CD8-positive, alpha-beta memory T cell (primary cell): ENCODE results near the gene PAN2. TPM values are rescaled to one million over a fixed set of nuclear protein-coding genes. Genes with fewer than 3 reads are reported as not detected.
"Not testable (repeated sequence)": the region's sequence is repeated elsewhere in the genome, so short reads cannot be mapped to it uniquely, and the experiment has no call there.

Source experiments
- CTCF ChIA-PET: fragments of 350-600 bp; sonication (Branson Sonifier 250); formaldehyde crosslinking; loops from one replicate; lab custom pipeline; 2021; ENCODE audit warnings: antibody characterized with exemption; lab: Charles Lee
- POLR2A ChIA-PET: fragments of 350-600 bp; sonication (Branson Sonifier 250); formaldehyde crosslinking; loops from one replicate; lab custom pipeline; 2021; ENCODE audit warnings: antibody characterized with exemption; lab: Charles Lee
- DNase-seq, 5 donors: peaks; one replicate each; pipeline versions ENCODE4 v3.0.0 to v3.0.0-alpha.2; 2020 to 2022; ENCODE audit warnings: mixed read lengths in 1 of 5
- H3K27ac ChIP-seq: one replicate; pipeline ENCODE4 v1.7.0; 2013; ENCODE audit warnings: low read depth, mild to moderate bottlenecking, low read length, moderate library complexity
- H3K27me3 ChIP-seq: 2 replicates; pipeline ENCODE4 v1.7.0; 2013; ENCODE audit warnings: low read length, mild to moderate bottlenecking; ENCODE audit not compliant: insufficient read depth, poor library complexity, severe bottlenecking
- H3K36me3 ChIP-seq: 2 replicates; pipeline ENCODE4 v1.7.0; 2013; ENCODE audit warnings: mild to moderate bottlenecking, low read length, moderate library complexity; ENCODE audit not compliant: insufficient read depth
- H3K4me1 ChIP-seq: 2 replicates; pipeline ENCODE4 v1.7.0; 2013; ENCODE audit warnings: mild to moderate bottlenecking, low read length, moderate library complexity; ENCODE audit not compliant: insufficient read depth
- H3K4me3 ChIP-seq: 2 replicates; pipeline ENCODE4 v1.7.0; 2013; ENCODE audit warnings: mild to moderate bottlenecking, low read length
- H3K9me3 ChIP-seq: 2 replicates; pipeline ENCODE4 v1.7.0; 2013; ENCODE audit warnings: mild to moderate bottlenecking, low read length
- H3K27ac Mint-ChIP-seq, 8 donors: one replicate each; pipeline ENCODE4 v1.8.0; 2020 to 2021; ENCODE audit warnings: mixed read lengths in 8 of 8, mild to moderate bottlenecking in 6 of 8, inconsistent platforms in 3 of 8, moderate library complexity in 3 of 8
- H3K27me3 Mint-ChIP-seq, 2 donors: one replicate each; pipeline ENCODE4 v1.8.0; 2020 to 2021; ENCODE audit warnings: mixed read lengths in 2 of 2, mild to moderate bottlenecking in 1 of 2, moderate library complexity in 1 of 2
- H3K36me3 Mint-ChIP-seq, 3 donors: one replicate each; pipeline ENCODE4 v1.8.0; 2020 to 2021; ENCODE audit warnings: mixed read lengths in 3 of 3, inconsistent platforms in 1 of 3, mild to moderate bottlenecking in 1 of 3
- H3K4me1 Mint-ChIP-seq, 3 donors: one replicate each; pipeline ENCODE4 v1.8.0; 2020 to 2021; ENCODE audit warnings: mixed read lengths in 3 of 3, inconsistent platforms in 1 of 3, mild to moderate bottlenecking in 1 of 3
- H3K4me3 Mint-ChIP-seq, 7 donors: one replicate each; pipeline ENCODE4 v1.8.0; 2020 to 2021; ENCODE audit warnings: mixed read lengths in 7 of 7, mild to moderate bottlenecking in 6 of 7, moderate library complexity in 4 of 7, inconsistent platforms in 2 of 7
- H3K9me3 Mint-ChIP-seq, 5 donors: one replicate each; pipeline ENCODE4 v1.8.0; 2020 to 2022; ENCODE audit warnings: mixed read lengths in 5 of 5, mild to moderate bottlenecking in 3 of 5, moderate library complexity in 2 of 5, inconsistent platforms in 1 of 5
- polyA plus RNA-seq: library from polyadenylated mRNA; unstranded; fragments of 300-500 nt; fragmentation: Illumina TruSeq; gene quantifications from one replicate; pipeline ENCODE4 v1.2.3, GENCODE V29; 2021
- total RNA-seq, 2 experiments: library from RNA; stranded (reverse); gene quantifications; one replicate each; pipeline ENCODE4 v1.2.3, GENCODE V29; 2021

Gene PAN2
- total and polyA plus RNA-seq, 3 experiments from 2014 or later: 5.4 to 40.4 (median 36.6) TPM

- Histone ChIP-seq H3K36me3 (peaks cover 57% of the 10 kb centered on the region), H3K27me3 (no peaks in the 10 kb centered on the region), H3K4me1 (no peaks in the 10 kb centered on the region), H3K9me3 (no peaks in the 10 kb centered on the region), H3K4me3 (no peak overlapping the region), H3K27ac (no peak overlapping the region)
- H3K4me3 Mint-ChIP-seq: no peak overlapping the region
- peak overlapping the region in 1 of 8 donors; percentile 64 for H3K27ac Mint-ChIP-seq
- no peak for DNase-seq
- no peaks in the 10 kb centered on the region for H3K27me3 Mint-ChIP-seq
- POLR2A ChIA-PET: no interaction called here
- peaks cover 0 to 89% (median 22%) of the 10 kb centered on the region in 3 donors for H3K36me3 Mint-ChIP-seq
- CTCF ChIA-PET: interaction anchor here (1.2 to 2.0 kb wide), 2 partner anchors 9 to 17 kb away, joined by 4 to 8 read pairs; partner anchors contain the start of genes PAN2 and STAT2
- no peaks in the 10 kb centered on the region for H3K9me3 Mint-ChIP-seq
- peaks cover 0 to 4% (median 3%) of the 10 kb centered on the region in 3 donors for H3K4me1 Mint-ChIP-seq
These were observed 17.5 kb upstream of the PAN2 start for GRCh38 chr12:56351325-56351724.

DNA sequence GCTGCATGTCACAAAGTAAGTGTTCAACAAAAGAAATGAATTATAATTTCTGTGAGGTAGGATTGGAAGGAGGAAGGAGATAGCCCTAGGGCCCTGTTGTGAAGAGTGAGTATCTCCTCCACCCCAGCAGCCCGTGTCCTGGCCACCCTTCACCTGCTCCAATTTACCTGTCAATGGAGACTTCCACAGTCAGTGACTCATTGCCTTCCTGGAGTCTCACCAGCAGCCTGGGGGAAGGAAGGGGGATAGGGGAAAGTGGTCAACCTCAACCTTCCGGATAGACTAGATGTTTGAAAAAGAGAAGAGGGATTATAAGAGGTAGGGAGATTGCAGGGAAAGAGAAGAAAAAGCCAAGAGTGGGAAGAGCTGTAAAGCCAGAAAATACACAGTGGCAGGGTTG lies 16.9 kb upstream of the PAN2 start:
- DNase-seq: no peak
- H3K36me3 ChIP-seq: peaks cover 53% of the 10 kb centered on the region
- H3K9me3 ChIP-seq: no peaks in the 10 kb centered on the region
- ChIA-PET CTCF (interaction anchor here (1.3 to 2.0 kb wide), 2 partner anchors 10 to 12 kb away, joined by 3 to 8 read pairs; partner anchors contain the start of genes IL23A and STAT2), POLR2A (no interaction called here)
- H3K4me3 ChIP-seq: no peak overlapping the region
- no peaks in the 10 kb centered on the region for H3K27me3 ChIP-seq
- no peak overlapping the region for H3K27ac ChIP-seq
- no peak overlapping the region for H3K4me3 Mint-ChIP-seq
- H3K36me3 Mint-ChIP-seq: peaks cover 0 to 89% (median 22%) of the 10 kb centered on the region in 3 donors
- H3K27ac Mint-ChIP-seq: peak overlapping the region in 3 of 8 donors; percentile 24 to 82 (median 73)
- H3K4me1 Mint-ChIP-seq: peaks cover 0 to 3% (median under 1%) of the 10 kb centered on the region in 3 donors
- H3K9me3 Mint-ChIP-seq: no peaks in the 10 kb centered on the region
- H3K27me3 Mint-ChIP-seq: no peaks in the 10 kb centered on the region
- no peaks in the 10 kb centered on the region for H3K4me1 ChIP-seq

DNA sequence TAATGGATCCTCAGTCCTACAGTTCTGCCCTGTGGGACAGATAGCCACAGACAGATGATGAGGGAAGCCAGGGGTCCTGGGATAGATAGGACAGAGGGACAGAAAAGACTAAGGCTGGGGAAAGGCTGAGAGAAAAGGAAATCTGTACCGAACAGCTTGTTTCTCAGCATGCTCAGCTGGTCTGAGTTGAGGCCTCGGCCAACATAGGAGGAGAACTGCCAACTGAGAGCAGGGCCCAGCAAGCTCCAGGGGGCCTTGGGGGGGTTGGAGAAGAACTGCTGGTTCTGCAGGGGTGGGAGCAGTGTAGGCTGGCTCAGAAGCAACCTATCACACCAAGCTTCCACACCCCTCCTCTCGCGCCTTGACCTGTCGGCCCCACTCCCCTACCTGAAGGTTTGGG lies 15.0 kb upstream of the PAN2 start:
- Mint-ChIP-seq H3K27ac (peak overlapping the region in 2 of 8 donors; percentile 33 to 67), H3K4me1 (peaks cover 0 to 3% (median 0%) of the 10 kb centered on the region in 3 donors), H3K27me3 (no peaks in the 10 kb centered on the region), H3K4me3 (no peak overlapping the region), H3K9me3 (no peaks in the 10 kb centered on the region), H3K36me3 (peaks cover 0 to 83% (median 20%) of the 10 kb centered on the region in 3 donors)
- Histone ChIP-seq H3K9me3 (no peaks in the 10 kb centered on the region), H3K27me3 (no peaks in the 10 kb centered on the region), H3K27ac (no peak overlapping the region), H3K4me3 (no peak overlapping the region), H3K4me1 (no peaks in the 10 kb centered on the region), H3K36me3 (peaks cover 42% of the 10 kb centered on the region)
- ChIA-PET POLR2A (no interaction called here), CTCF (interaction anchor here (1.3 to 2.0 kb wide), 3 partner anchors 11 to 231 kb away, joined by 3 to 6 read pairs (median 6); partner anchors contain the start of genes STAT2 and ZC3H10)
- DNase-seq: no peak

- not testable (repeated sequence) for H3K4me3 Mint-ChIP-seq, H3K4me1 ChIP-seq, H3K27me3 Mint-ChIP-seq, DNase-seq, H3K4me1 Mint-ChIP-seq, H3K9me3 Mint-ChIP-seq, H3K9me3 ChIP-seq, H3K27ac ChIP-seq, H3K4me3 ChIP-seq, H3K27me3 ChIP-seq
- CTCF ChIA-PET: interaction anchor here (1.8 kb wide), 1 partner anchor 11 kb away, joined by 6 read pairs; no protein-coding TSS in a partner anchor
- Mint-ChIP-seq H3K27ac (peak overlapping the region in 3 of 8 donors; percentile 45 to 62 (median 51)), H3K36me3 (peaks cover 0 to 85% (median 28%) of the 10 kb centered on the region in 3 donors)
- POLR2A ChIA-PET: interaction anchor here (0.9 kb wide), 1 partner anchor 13 kb away, joined by 3 read pairs; the partner anchor contains the start of gene STAT2
- peaks cover 49% of the 10 kb centered on the region for H3K36me3 ChIP-seq
These were observed 13.5 kb upstream of the PAN2 start for GRCh38 chr12:56347255-56347654.

GRCh38 chr12:56346675-56347074 lies 12.9 kb upstream of the PAN2 start:
- peaks cover 0 to 3% (median 0%) of the 10 kb centered on the region in 3 donors for H3K4me1 Mint-ChIP-seq
- H3K4me3 Mint-ChIP-seq: no peak overlapping the region
- H3K27me3 Mint-ChIP-seq: no peaks in the 10 kb centered on the region
- Histone ChIP-seq H3K36me3 (peaks cover 49% of the 10 kb centered on the region), H3K4me3 (no peak overlapping the region), H3K27ac (no peak overlapping the region), H3K9me3 (no peaks in the 10 kb centered on the region), H3K27me3 (no peaks in the 10 kb centered on the region), H3K4me1 (no peaks in the 10 kb centered on the region)
- ChIA-PET CTCF (interaction anchor here (1.0 to 1.8 kb wide), 2 partner anchors 12 to 118 kb away, joined by 3 to 6 read pairs; no protein-coding TSS in a partner anchor), POLR2A (no interaction called here)
- peak overlapping the region in 6 of 8 donors; percentile 14 to 87 (median 48) for H3K27ac Mint-ChIP-seq
- H3K36me3 Mint-ChIP-seq: peaks cover 0 to 87% (median 28%) of the 10 kb centered on the region in 3 donors
- no peaks in the 10 kb centered on the region for H3K9me3 Mint-ChIP-seq
- peak in 1 of 5 donors; percentile 50 for DNase-seq

DNA sequence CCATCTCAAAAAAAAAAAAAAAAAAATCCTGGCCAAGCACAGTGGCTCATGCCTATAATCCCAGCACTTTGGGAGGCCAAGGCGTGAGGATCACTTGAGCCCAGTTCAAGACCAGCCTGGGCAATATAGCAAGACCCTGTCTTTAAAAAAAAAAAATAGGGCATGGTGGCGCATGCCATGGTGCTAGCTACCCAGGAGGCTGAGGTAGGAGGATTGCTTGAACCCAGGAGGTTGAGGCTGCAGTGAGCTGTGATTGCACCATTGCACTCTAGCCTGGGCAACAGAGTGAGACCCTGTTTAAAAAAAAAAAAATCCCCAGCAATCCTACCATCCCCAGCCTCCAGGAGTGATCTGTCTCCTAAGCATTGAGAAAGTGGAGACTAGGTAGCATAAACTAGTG lies 8.5 kb upstream of the PAN2 start:
- Histone ChIP-seq H3K36me3 (peaks cover 24% of the 10 kb centered on the region), H3K4me1 (peaks cover 31% of the 10 kb centered on the region)
- POLR2A ChIA-PET: interaction anchor here (0.8 kb wide), 1 partner anchor 34 kb away, joined by 7 read pairs; no protein-coding TSS in a partner anchor
- Mint-ChIP-seq H3K36me3 (peaks cover 0 to 62% (median 13%) of the 10 kb centered on the region in 3 donors), H3K4me1 (peaks cover 24 to 38% (median 33%) of the 10 kb centered on the region in 3 donors), H3K27ac (peak overlapping the region in 3 of 8 donors; percentile 37 to 80 (median 60))
- H3K9me3 Mint-ChIP-seq, H3K4me3 ChIP-seq, H3K4me3 Mint-ChIP-seq, DNase-seq, H3K9me3 ChIP-seq, H3K27ac ChIP-seq, H3K27me3 Mint-ChIP-seq, H3K27me3 ChIP-seq: not testable (repeated sequence)
- CTCF ChIA-PET: interaction anchor here (0.6 kb wide), 1 partner anchor 21 kb away, joined by 3 read pairs; no protein-coding TSS in a partner anchor

DNA sequence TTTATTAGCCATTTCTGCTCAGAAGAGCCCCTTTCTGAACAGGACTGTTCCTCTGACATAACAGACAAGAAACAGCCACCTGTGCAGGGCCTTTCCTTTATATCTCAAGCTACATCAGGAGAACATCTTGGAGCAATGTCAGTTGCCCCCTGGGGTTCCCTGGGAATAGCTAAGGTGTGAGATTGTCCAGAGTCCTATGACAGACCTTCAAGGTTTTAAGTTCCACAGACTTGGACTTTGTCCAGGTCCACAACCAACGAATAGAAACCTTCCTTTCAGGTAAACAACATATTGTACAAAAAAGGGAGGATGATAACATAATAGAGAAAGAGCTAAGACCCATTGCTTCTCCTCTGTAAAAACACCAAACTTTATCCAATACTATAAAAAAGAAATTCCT lies 7.8 kb upstream of the PAN2 start:
- no peak for DNase-seq
- Mint-ChIP-seq H3K27ac (peak overlapping the region; percentile 12 to 74 (median 42)), H3K4me3 (no peak overlapping the region), H3K9me3 (no peaks in the 10 kb centered on the region), H3K4me1 (peaks cover 25 to 43% (median 36%) of the 10 kb centered on the region in 3 donors), H3K27me3 (no peaks in the 10 kb centered on the region), H3K36me3 (peaks cover 0 to 55% (median 13%) of the 10 kb centered on the region in 3 donors)
- POLR2A ChIA-PET: interaction anchor here (0.8 kb wide), 1 partner anchor 33 kb away, joined by 7 read pairs; no protein-coding TSS in a partner anchor
- peaks cover 31% of the 10 kb centered on the region for H3K4me1 ChIP-seq
- H3K27ac ChIP-seq: no peak overlapping the region
- H3K27me3 ChIP-seq: no peaks in the 10 kb centered on the region
- CTCF ChIA-PET: interaction anchor here (1.1 to 1.9 kb wide), 3 partner anchors 18 to 152 kb away, joined by 3 to 6 read pairs (median 5); partner anchors contain the start of genes SMARCC2 and STAT2
- no peaks in the 10 kb centered on the region for H3K9me3 ChIP-seq
- no peak overlapping the region for H3K4me3 ChIP-seq
- peaks cover 24% of the 10 kb centered on the region for H3K36me3 ChIP-seq

DNA sequence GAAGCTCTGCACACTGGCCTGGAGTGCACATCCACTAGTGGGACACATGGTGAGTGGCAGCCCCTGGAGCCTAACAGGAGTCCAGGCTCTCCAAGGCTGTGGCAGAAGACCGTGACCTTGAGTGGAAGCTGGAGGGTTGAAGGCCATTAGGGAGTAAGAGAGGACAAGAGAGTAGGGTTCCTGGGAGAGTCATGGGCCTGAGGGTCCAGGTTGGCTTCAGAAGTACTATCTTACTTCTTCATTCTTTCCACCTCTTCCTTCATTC lies 5.3 kb upstream of the PAN2 start:
- Mint-ChIP-seq H3K36me3 (peaks cover 0 to 38% (median 8%) of the 10 kb centered on the region in 3 donors), H3K4me1 (peaks cover 27 to 55% (median 45%) of the 10 kb centered on the region in 3 donors), H3K9me3 (no peaks in the 10 kb centered on the region), H3K4me3 (peak overlapping the region; percentile 82 to 94 (median 91)), H3K27me3 (peaks cover 0 to under 1% of the 10 kb centered on the region in 2 donors), H3K27ac (peak overlapping the region; percentile 90 to 100 (median 98))
- peaks cover 38% of the 10 kb centered on the region for H3K4me1 ChIP-seq
- no peak for DNase-seq
- H3K9me3 ChIP-seq: no peaks in the 10 kb centered on the region
- H3K36me3 ChIP-seq: peaks cover 17% of the 10 kb centered on the region
- H3K27ac ChIP-seq: peak overlapping the region; percentile 43
- no peaks in the 10 kb centered on the region for H3K27me3 ChIP-seq
- POLR2A ChIA-PET: interaction anchor here (0.8 to 3.1 kb wide), 8 partner anchors 21 to 221 kb away, joined by 3 to 49 read pairs (median 5); partner anchors contain the start of genes CNPY2, CS, ESYT1 and RNF41
- CTCF ChIA-PET: interaction anchor here (0.7 to 8.1 kb wide), 5 partner anchors 11 to 125 kb away, joined by 3 to 49 read pairs (median 4); partner anchors contain the start of genes CNPY2 and STAT2
- peak overlapping the region; percentile 63 for H3K4me3 ChIP-seq
